Measurements from ENCODE around the gene ARL4C. TPM values are rescaled to one million over a fixed set of nuclear protein-coding genes. Genes with fewer than 3 reads are reported as not detected.

The ARL4C gene
- total RNA-seq, 2 donors from 2014 or later: 1.8 to 4.9 TPM

DNA sequence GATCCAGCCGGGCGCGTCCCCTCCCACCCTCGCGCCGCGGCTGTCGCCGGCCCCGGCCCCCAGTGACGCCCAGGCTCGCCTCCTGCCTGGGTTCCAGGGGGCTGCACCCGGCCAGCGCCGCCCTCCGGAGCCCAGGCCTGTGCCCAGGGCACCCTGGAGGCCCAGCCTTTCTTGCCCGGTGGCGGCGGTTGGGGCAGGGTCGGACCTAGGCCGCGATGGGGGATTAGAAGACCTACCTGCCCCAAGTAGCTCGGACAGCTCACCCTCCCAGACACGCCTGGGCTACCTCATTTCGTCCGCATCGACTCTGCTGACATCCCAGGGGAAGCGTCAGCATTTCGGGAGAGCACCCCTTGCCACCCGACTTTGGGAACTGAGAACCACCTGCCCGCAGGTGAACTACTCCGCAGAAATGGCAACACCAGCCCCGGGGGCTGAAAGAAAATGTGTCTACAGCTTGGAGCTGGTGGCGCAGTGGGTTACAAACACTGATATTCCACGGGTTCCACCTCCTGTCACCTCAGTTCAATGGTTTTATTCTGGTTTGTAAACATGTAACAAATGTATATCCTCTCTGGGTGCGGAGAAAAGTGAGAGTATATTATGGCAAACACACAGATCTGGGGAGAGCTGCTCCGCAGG is 834 bp upstream of the ARL4C start:
- no peak overlapping the region for H3K27ac ChIP-seq
- no peaks in the 10 kb centered on the region for H3K36me3 ChIP-seq
- intact Hi-C loops (cut with DNase I): loop anchor here (5.0 kb wide), 1 partner anchor 210 kb away; no protein-coding TSS in a partner anchor
- DNase-seq: no peak
- H3K4me1 ChIP-seq: peaks cover 4% of the 10 kb centered on the region
- H3K9me3 ChIP-seq: no peaks in the 10 kb centered on the region
- peak overlapping the region in 1 of 2 donors; percentile 45 for H3K9ac ChIP-seq (ENCODE audit: low read depth in 2 of 2, low read length in 2 of 2)
- peak overlapping the region; percentile 50 for H3K4me3 ChIP-seq
- TF ChIP-seq, protein P1, sequence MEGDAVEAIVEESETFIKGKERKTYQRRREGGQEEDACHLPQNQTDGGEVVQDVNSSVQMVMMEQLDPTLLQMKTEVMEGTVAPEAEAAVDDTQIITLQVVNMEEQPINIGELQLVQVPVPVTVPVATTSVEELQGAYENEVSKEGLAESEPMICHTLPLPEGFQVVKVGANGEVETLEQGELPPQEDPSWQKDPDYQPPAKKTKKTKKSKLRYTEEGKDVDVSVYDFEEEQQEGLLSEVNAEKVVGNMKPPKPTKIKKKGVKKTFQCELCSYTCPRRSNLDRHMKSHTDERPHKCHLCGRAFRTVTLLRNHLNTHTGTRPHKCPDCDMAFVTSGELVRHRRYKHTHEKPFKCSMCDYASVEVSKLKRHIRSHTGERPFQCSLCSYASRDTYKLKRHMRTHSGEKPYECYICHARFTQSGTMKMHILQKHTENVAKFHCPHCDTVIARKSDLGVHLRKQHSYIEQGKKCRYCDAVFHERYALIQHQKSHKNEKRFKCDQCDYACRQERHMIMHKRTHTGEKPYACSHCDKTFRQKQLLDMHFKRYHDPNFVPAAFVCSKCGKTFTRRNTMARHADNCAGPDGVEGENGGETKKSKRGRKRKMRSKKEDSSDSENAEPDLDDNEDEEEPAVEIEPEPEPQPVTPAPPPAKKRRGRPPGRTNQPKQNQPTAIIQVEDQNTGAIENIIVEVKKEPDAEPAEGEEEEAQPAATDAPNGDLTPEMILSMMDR (IDR thresholded peaks at IDR 0.05): no peak
- H3K27me3 ChIP-seq: peaks cover 16% of the 10 kb centered on the region

DNA sequence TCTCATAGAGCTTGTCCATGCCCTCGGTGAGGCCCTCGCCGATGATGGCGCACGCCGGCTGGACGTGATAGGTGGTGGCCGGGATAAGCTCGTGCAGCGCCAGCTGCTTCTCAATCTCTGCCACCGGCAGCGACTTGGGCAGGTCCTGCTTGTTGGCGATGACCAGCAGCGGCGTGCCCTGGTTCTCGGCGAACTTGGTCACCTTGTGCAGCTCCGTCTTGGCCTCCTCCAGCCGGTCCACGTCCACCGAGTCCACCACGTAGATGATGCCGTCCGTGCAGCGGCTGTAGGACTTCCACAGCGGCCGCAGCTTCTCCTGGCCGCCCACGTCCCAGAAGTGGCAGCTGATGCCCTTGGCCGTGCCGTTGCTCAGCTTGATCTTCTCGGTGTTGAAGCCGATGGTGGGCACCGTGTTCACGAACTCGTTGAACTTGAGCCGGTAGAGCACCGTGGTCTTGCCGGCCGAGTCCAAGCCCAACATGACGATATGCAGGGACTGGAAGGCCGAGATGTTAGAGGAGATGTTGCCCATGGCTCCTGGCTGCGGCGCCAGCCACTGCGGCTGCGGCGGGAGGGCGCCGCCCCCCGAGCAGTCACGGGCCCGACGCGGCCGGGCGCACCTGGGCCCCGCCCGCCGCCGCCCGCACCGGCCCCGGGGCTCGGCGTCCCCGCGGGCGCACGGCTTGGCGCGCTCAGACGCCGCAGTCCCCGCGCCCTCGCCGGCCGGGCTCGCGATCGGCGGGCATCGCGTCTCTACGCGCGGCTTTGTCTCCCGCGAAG is 636 bp downstream of the ARL4C start:
- intact Hi-C loops (cut with DNase I): loop anchor here (5.0 kb wide), 1 partner anchor 209 kb away; no protein-coding TSS in a partner anchor
- H3K36me3 ChIP-seq: no peaks in the 10 kb centered on the region
- TF ChIP-seq, protein P1 (IDR thresholded peaks at IDR 0.05): no peak
- peaks cover 16% of the 10 kb centered on the region for H3K27me3 ChIP-seq
- peak overlapping the region; percentile 70 to 71 for H3K9ac ChIP-seq (ENCODE audit: low read depth in 2 of 2, low read length in 2 of 2)
- H3K27ac ChIP-seq: peak overlapping the region; percentile 64
- peaks cover 4% of the 10 kb centered on the region for H3K4me1 ChIP-seq
- peak; percentile 33 for DNase-seq
- no peaks in the 10 kb centered on the region for H3K9me3 ChIP-seq
- H3K4me3 ChIP-seq: peak overlapping the region; percentile 50

DNA sequence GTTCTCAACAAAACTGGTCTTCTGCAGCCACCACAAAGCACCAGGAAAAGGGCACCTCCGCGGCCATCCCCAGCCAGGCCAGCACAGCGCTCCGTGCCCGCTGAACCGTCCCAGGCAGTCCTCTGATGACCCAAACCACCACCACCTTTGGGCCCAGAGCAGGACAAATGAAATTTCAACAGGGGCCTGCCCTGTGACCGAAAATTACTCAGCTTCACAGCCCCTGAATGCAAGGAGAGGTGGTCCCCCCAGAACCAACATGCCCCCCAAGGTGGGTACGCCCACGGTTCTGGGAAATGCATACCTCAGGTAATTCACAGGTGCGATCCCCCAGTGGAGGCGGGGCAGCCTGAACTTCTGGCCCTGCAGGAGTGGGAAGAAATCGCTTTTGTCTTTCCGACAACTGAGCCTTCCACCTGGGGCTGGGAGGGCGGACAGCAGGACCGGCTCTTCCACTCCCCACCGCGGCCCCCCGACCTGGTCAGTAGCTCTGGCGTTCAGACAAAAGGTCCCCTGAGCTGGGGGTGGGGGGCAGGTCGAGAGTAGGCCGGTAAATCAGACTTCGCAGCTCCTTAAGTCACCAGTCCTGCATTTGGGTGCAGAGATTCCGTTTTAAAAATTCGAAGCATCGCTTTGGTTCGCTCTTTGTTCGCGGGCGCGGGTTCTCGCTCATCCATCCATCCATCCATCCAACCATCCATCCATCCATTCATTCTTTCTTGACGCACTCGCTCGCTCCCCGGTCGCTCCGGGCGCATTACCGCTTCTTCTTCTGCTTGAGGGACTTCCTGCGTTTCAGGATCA is 1.4 kb downstream of the ARL4C start:
- H3K27me3 ChIP-seq: peaks cover 16% of the 10 kb centered on the region
- no peaks in the 10 kb centered on the region for H3K9me3 ChIP-seq
- intact Hi-C loops (cut with DNase I): loop anchor here (5.0 kb wide), 1 partner anchor 208 kb away; no protein-coding TSS in a partner anchor
- H3K9ac ChIP-seq (ENCODE audit: low read depth in 2 of 2, low read length in 2 of 2): peak overlapping the region; percentile 52 to 70
- H3K4me3 ChIP-seq: peak overlapping the region; percentile 50
- peaks cover 4% of the 10 kb centered on the region for H3K4me1 ChIP-seq
- peak overlapping the region; percentile 64 for H3K27ac ChIP-seq
- TF ChIP-seq, protein P1 (IDR thresholded peaks at IDR 0.05): no peak
- no peak for DNase-seq
- H3K36me3 ChIP-seq: no peaks in the 10 kb centered on the region

DNA sequence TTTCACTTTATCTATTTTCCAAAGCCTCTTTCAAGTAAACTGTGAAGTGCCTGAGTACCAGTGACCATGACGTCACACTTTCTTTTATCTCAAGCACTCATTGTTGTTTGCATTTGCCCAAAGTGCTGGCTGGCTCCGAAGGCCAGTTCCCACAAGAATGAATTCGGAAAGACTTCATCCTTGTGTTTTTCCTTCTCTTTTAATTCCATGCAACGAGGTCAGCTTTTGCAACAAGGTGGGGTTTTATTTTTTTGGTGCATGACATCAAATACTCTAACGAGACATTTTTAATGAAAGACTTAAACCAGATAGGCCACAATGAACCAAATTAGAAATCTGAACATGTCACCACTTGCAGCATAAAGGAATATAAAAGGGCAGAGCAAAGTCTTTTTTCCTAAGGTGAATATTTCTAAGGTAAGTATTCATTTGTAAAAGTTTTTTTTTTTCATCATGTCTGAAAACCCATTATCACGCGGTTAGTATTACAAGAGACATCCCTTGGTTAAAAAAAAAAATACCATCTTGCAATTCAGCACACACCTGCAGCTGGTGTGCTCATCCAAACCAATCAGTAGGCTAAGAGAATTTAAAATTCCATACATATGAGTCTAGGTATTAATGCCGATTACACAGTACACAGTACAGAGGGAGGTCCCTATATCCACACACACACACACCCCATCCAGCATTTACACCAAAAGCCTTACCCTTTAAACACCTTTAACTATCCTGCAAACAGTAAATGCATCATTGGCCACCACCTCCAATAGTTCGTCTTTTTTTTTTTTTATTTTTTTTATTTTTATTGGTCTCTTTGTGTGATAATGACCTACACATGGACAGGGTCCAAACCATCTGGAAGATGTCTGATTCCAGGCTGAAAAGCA is 2.3 kb downstream of the ARL4C start:
- Histone ChIP-seq H3K27me3 (peaks cover 16% of the 10 kb centered on the region), H3K9ac (ENCODE audit: low read depth in 2 of 2, low read length in 2 of 2) (peak overlapping the region; percentile 52 to 70), H3K4me3 (peak overlapping the region; percentile 50), H3K27ac (peak overlapping the region; percentile 64), H3K9me3 (no peaks in the 10 kb centered on the region), H3K36me3 (no peaks in the 10 kb centered on the region), H3K4me1 (peaks cover 4% of the 10 kb centered on the region)
- no peak for DNase-seq
- intact Hi-C loops (cut with DNase I): loop anchor here (5.0 kb wide), 1 partner anchor 207 kb away; no protein-coding TSS in a partner anchor
- TF ChIP-seq, protein P1 (IDR thresholded peaks at IDR 0.05): no peak
